UCSD-AML1 (cell line): ENCODE data around the gene THSD7A.

Experiments
- DNase-seq: peaks from one replicate; lab custom pipeline; 2025; ENCODE audit not compliant: unreplicated experiment; lab: John Stamatoyannopoulos, UW

THSD7A gene

GRCh38 chr7:11709196-11709595, 122.8 kb downstream of the THSD7A start:
- no peak for DNase-seq

DNA sequence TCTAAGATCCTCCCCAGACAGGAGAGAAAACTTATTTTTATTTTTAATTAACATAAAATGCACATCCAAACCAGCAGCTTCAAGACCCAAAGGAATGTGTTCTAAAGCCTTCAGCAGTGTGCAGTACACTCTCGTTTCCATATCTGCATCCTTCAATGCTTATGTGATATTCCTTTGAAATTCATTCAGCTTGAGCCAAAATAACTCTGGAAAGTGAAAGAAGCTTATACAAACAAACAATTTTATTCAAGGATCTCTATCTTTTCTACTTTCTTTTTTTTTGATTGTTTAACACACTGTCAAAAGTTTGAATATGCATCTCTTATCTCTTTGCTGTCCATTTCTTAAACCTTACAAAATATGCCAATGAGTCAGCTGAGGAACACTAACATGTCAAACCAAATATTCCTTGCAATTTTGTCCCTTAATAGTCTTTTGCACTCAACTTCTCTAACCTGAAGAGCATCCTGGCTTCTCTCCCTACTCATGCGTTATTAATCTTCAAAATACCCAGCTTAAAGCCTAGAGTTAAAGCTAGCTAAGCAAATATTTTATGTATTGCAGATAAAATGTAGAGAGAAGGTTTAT, 124.3 kb downstream of the THSD7A start:
- DNase-seq, result no peak

DNA sequence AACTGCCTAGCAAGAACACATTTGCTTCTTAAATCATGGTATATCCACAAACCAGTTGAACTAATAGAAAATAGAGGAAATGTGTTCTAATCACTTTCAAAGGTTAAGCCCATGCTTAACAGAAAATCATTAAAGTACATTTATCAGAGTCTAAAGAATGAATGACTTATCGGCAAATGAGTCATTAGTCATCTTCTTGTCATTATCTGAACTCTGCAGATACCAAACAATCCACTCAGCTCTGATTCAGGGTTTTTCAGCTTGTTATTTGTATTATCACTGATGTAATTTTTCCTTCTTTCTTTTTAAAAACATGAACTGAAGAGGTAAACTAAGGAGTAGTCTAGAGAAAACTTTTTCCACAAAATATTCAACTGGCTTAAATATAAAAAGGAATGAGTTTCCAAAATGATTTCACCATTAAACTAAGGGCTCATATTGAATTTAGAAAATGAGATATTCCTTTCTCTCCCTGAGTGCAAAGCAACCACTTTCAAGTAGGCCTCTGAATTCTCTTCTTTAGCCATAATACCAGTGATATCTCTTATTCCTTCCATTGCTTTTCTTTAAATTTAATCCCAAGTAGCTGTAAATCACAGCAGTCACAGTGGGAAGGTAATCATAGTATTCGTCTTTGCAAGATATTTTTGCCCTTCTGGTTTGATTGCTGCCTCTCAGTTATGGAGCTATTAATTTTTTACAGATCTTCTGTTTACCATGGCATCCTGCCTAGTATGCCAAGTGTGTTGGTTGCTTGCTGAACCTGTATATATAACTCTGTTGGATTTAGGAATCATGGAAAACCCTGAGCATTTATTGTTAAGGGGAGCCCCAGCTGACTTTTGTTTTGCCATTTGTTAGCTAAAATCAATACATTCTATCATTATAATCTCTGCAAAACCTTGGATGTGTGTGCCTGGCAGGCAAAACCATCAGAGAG, 125.1 kb downstream of the THSD7A start:
- no peak for DNase-seq

- DNase-seq, result no peak
These were observed 128.2 kb downstream of the THSD7A start for GRCh38 chr7:11703829-11704228.

DNA sequence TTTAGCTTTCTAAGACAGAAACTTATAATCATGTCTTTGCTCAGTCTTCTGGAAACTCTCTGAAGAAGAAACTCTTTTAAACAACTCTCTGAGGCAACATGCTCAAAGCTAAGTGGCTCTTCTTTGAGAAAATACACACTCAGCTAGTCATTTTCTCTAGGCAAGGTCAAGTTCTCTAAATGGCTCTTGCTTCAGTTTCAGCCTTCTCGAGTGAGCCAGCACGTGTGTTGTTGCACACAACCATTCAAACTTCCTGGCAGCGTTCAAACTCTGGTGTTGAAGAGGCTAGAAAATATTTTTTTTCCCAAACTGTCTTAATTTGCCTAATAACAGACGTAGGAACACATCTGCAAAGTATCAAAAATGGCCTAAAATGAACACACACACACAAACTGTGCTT, 129.1 kb downstream of the THSD7A start:
- DNase-seq, result no peak

DNA sequence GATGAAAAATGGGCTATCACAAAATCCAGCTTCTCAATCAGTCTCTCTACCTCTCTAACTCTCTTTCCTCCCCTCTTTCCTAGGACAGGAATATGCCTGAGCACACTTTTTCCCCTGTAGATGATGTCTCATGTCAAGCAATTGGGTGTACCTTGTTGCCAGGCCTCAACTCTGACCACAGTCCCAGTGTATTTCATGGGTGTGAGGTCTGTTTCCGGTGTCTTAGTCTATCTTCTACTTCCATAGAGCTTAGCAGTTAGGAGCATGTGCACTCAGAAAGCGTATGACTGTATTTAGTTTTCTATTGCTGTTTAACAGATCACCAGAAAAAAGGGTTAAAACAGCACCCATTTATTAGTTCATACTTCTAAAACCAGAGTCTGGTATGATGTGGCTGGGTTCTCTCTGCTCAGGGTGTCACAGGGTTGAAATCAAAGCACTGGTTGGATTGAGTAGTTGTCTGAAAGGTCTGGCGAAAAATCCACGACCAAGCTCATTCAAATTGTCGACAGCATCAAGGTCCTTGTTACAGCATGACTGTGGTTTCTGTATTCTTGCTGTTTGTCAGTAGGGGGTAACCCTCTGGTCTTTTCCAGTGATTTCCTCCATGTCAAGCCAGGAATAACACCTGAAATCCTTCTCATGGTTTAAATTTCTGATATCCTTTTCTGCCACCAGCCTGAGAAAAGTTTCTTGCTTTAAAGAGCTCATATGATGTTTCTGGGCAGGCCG, 130.0 kb downstream of the THSD7A start:
- no peak for DNase-seq

GRCh38 chr7:11699666-11700065, 132.3 kb downstream of the THSD7A start:
- no peak for DNase-seq

DNA sequence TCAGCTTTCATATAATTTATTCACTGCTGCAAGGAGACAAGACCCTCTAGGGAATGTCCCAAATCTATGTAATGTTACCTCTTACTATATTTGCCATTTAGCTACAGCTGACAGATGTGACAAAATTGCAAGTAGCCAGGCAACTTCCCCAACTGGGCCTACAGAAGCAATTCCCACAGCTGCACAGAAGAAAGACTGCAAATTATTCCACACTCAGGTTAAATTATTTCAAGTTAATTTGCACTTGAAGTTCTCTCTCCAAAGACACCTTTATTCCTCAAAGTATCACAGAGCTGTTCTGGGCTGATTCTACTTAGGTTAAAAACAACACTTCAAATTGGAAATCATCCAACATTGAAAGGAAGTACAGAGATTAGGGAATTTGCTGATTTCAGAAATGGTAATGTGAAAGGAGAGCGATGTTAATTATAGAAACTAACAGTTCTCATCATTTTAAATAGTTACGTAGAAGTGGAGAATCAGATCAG, 133.6 kb downstream of the THSD7A start:
- DNase-seq, result no peak

DNA sequence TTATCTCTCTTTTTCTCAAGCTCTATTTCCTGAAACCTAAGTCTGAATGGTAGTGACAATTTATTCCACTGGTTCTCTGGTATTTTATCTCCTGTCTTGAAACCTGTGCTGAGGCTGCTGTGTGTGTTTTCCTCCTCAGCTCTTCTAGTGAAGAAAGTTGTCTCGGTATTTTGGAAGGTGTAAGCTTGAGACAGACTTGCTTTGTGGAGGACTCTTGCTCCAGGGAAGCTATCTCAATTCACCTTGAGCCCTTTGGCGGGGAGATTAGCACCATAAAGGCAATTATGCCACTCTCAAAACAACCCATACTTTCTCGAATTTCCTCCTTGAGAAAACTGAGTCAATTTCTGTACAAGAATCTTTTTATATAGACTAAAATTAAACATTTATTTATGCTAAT, 141.6 kb downstream of the THSD7A start:
- DNase-seq, result no peak

DNA sequence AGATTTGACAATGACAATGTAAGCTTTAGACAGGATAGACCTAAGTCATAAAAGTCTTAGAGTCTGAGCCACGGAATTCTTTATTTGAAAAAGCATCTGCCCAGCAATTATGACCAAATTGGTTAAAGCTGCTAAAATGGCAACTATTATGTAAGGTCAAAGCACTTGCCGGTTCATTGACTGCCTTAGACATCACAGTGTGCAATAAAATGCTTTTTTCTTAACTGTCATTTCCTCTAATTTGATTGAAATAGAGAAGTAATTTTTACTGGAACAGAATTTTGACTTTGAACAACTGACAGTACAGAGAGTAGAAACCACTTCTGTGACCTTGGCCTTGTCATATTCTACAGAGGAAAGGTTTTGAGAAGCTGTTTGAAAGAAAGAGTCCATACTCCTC, 142.9 kb downstream of the THSD7A start:
- no peak for DNase-seq

DNA sequence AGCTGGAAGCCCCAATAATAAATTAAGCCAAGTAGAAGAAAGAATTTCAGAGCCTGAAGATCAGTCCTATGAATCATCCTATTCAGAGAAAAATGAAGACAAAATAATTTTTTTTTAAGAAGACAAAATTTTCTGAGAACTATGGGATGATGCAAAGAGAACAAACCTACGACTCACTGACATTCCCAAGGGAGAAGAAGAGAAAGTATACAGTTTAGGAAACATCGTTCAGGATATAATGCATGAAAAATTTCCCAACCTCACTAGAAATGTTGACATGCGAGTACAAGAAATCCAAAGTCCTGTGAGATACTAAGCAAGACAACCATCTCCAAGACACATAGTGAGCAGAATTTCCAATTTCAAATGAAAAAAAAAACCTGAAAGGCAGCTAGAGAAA, 150.5 kb downstream of the THSD7A start:
- DNase-seq, result no peak

DNA sequence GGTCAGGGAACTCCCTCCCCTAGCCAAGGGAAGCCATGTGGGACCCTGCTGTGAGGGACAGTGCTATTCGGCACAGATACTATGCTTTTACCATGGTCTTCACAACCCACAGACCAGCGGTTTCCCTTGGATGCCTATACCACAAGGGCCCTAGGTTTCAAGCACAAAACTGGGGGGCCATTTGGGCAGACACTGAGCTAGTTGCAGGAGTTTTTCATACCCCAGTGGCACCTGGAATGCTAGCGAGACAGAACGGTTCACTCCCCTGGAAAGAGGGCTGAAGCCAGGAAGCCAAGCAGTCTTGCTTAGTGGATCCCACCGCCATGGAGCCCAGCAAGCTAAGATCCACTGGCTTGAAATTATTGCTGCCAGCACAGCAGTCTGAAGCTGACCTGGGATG, 156.8 kb downstream of the THSD7A start:
- DNase-seq, result no peak

- no peak for DNase-seq
These were observed 163.3 kb downstream of the THSD7A start for GRCh38 chr7:11668727-11669126.

GRCh38 chr7:11667810-11668185, 164.2 kb downstream of the THSD7A start:
- DNase-seq, result no peak

DNA sequence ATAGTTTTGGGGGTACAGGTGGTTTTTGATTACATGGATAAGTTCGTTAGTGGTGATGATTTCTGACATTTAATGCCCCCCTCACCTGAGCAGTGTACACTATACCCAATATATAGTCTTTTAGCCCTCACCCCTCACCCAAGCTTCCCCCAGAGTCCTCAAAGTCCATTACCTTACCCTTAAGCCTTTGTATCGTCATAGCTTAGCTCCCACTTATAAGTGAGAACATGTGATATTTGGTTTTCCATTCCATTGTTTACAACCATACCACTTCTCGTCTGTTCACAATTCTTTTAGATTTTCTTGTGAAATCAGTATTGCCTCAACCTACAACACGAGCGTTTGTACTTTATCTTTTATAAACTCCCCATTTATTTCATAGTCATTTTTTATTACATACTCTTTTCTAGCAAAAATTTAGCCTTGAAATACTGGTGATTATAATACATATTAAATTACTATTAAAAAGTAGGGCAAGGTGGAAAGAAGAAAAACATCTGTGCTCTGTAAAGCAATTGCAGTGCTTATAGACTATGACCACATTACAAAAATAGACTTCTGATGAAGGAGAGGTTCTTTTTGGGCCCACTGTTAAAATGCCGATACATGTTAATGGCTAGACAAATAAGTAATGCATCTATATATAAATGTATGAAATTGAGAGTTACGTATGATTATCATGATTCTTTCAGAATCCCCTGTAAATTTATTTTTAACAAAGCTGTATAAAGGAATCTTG, 164.8 kb downstream of the THSD7A start:
- DNase-seq, result no peak

DNA sequence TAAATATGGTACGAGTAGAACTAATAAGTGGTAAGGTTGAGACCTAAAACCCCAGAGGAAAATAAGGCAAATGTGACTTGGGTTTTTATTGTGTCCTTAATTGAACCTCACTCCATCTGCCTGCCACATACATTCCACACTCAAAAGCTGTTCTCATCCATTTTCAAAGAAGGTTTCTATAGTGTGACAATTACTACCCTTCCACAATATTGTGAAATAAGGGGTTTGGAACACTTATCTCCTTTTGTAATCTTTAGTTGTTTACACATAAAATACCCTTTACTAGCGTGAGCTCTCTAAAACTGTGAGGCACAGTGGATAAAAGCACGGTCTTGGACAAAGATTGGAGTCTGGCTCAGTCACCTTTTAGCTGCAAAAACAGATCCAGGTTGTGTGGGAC, 166.6 kb downstream of the THSD7A start:
- DNase-seq, result no peak

DNA sequence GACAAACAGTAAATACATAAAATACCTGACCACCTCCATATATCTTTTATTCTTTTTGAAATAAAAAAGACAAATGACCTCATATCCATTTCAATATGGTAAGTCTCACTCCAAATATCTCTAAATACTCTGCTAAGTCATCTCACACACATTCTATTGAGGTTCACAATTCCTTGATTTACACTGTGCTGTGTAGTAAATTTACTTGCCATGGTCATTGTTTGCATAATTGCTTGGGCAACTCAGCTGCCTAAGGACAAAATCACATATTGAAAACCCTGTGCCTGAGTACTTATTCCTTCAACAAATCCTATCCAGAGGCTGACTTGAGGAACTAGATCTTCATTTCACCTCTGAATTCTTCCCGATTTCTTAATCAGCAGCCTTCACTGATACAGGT, 176.4 kb downstream of the THSD7A start:
- DNase-seq, result no peak

DNA sequence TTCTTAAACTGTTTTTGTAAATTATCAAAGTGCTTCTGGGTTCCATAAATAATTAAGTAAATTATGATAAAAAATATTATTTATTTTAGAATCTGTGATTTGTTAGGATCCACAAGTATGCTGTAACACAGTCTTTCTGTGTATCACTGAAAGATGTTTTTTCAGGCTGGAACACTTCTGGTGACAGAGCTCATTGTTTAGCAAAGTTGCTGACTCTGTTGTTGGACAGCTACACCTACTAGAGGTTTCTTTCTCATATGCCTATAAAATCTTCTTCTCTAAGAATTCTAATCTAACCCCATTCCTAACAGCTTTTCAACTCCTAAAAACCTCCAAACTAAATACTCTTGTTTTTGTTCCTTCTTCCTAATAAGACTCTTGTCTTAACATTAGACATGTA, 176.8 kb downstream of the THSD7A start:
- DNase-seq, result no peak

GRCh38 chr7:11650500-11650899, 181.5 kb downstream of the THSD7A start:
- no peak for DNase-seq

DNA sequence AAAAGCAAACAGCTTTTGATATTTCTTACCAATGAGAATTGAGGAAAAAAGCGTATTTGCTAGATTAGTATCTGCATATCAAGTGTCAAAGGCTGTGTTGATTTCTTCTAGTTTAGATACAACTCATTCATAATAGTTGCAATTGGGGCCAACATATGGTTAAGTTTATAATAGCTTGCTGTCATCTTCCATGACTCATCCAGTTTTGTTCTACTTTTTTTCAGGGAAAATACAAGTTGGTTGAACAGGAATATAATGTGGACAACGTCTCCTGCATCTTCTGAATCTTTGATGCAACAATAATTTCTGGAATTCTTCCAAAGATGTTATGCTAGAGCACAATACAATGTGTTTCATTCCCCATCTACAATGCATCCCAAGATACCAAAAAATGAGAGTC, 182.0 kb downstream of the THSD7A start:
- DNase-seq, result no peak

- DNase-seq, result no peak
These were observed 183.0 kb downstream of the THSD7A start for GRCh38 chr7:11648980-11649379.
